MM.1S (cell line): ENCODE measurements around the gene ATP2A3.
"Not testable (repeated sequence)": the region's sequence is repeated elsewhere in the genome, so short reads cannot be mapped to it uniquely, and the experiment has no call there.

Experiments
- DNase-seq: peaks from one replicate; pipeline ENCODE4 v3.0.0-alpha.2; 2015
- H2AFZ ChIP-seq: fragments of 300-600 bp; sonication (generic); 2 replicates; pipeline ENCODE4 v1.6.0; 2016; ENCODE audit warnings: antibody characterized with exemption, low read length
- H3F3A ChIP-seq: fragments of 300-600 bp; sonication (generic); 2 replicates; pipeline ENCODE4 v1.6.1; 2016; ENCODE audit warnings: mild to moderate bottlenecking, antibody characterized with exemption, low read length, moderate library complexity, mixed read lengths; ENCODE audit not compliant: insufficient read depth
- H3K27ac ChIP-seq: fragments of 300-600 bp; sonication (generic); 2 replicates; pipeline ENCODE4 v1.5.1; 2016; ENCODE audit warnings: mild to moderate bottlenecking, low read length
- H3K27me3 ChIP-seq: fragments of 300-600 bp; sonication (generic); replicated peaks from 2 replicates; pipeline ENCODE4 v1.6.0; 2016; ENCODE audit warnings: low read length; ENCODE audit not compliant: insufficient read depth
- H3K36me3 ChIP-seq: fragments of 300-600 bp; sonication (generic); replicated peaks from 2 replicates; pipeline ENCODE4 v1.6.1; 2016; ENCODE audit warnings: mild to moderate bottlenecking, low read length, mixed read lengths; ENCODE audit not compliant: insufficient read depth
- H3K4me1 ChIP-seq: fragments of 300-600 bp; sonication (generic); 2 replicates; pipeline ENCODE4 v1.6.1; 2016; ENCODE audit warnings: low read length, mixed read lengths
- H3K4me2 ChIP-seq: fragments of 300-600 bp; sonication (generic); 2 replicates; pipeline ENCODE4 v1.6.0; 2016; ENCODE audit warnings: low read depth, low read length
- H3K4me3 ChIP-seq: fragments of 300-600 bp; sonication (generic); 2 replicates; pipeline ENCODE4 v1.5.1; 2016; ENCODE audit warnings: low read length, mixed read lengths
- H3K79me2 ChIP-seq: fragments of 300-600 bp; sonication (generic); 2 replicates; pipeline ENCODE4 v1.6.1; 2016; ENCODE audit warnings: mixed run types, low read length, mixed read lengths
- H3K9ac ChIP-seq: fragments of 300-600 bp; sonication (generic); 2 replicates; pipeline ENCODE4 v1.6.1; 2016; ENCODE audit warnings: low read length, mixed read lengths
- H3K9me2 ChIP-seq: fragments of 300-600 bp; sonication (generic); replicated peaks from 2 replicates; pipeline ENCODE4 v1.6.1; 2016; ENCODE audit warnings: mild to moderate bottlenecking, low read length, mixed read lengths; ENCODE audit not compliant: insufficient read depth
- H3K9me3 ChIP-seq: fragments of 300-600 bp; sonication (generic); replicated peaks from 2 replicates; pipeline ENCODE4 v1.6.1; 2016; ENCODE audit warnings: mild to moderate bottlenecking, low read length, mixed read lengths; ENCODE audit not compliant: insufficient read depth
- H4K20me1 ChIP-seq: fragments of 300-600 bp; sonication (generic); 2 replicates; pipeline ENCODE4 v1.6.1; 2016; ENCODE audit warnings: mild to moderate bottlenecking, low read length, moderate library complexity, mixed read lengths; ENCODE audit not compliant: insufficient read depth
- EZH2 ChIP-seq: fragments of 300-600 bp; sonication (generic); optimal IDR thresholded peaks from 2 replicates; pipeline ENCODE3; 2017; ENCODE audit warnings: low read depth, mild to moderate bottlenecking, antibody characterized with exemption, low read length, mixed read lengths
- EZH2phosphoT487 ChIP-seq: fragments of 300-600 bp; sonication (generic); IDR thresholded peaks from 2 replicates; pipeline ENCODE4 v1.6.1; 2018; ENCODE audit warnings: antibody characterized with exemption, low read length
- TF ChIP-seq, protein P1 (sequence below): fragments of 300-600 bp; sonication (generic); IDR thresholded peaks from 2 replicates; pipeline ENCODE4 v1.5.1; 2016; ENCODE audit warnings: antibody characterized with exemption, low read length, mixed read lengths

ATP2A3 gene

DNA sequence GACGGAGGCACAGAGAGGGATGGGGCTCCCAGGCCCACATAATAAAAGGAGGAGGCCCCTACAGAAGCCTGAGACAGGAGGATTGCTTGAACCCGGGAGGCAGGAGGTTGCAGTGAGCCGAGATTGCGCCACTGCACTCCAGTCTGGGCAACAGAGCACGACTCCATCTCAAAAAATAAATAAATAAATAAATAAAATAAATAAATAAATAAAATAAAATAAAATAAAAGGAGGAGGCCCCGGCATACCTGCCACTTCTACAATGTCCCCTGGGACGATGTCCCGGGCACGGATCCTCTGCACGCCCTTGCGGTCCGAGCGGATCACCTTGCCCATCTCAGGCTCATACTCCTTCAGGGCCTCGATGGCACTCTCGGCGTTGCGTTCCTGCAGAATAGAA, 13.2 kb downstream of the ATP2A3 start:
- Histone ChIP-seq H3K4me2 (no peak overlapping the region), H3K27me3 (no peaks in the 10 kb centered on the region), H2AFZ (no peak overlapping the region), H3K36me3 (peaks cover 13% of the 10 kb centered on the region), H4K20me1 (0 out of 2 replicates have a peak, but pooled peaks cover 2% of the 10 kb centered on the region), H3K9me2 (no peaks in the 10 kb centered on the region), H3K9me3 (no peaks in the 10 kb centered on the region), H3F3A (peaks cover 6% of the 10 kb centered on the region; the same call in 1 of the 2 replicates), H3K9ac (no peak overlapping the region), H3K27ac (no peak overlapping the region), H3K4me3 (no peak overlapping the region), H3K4me1 (no peaks in the 10 kb centered on the region), H3K79me2 (peaks cover 47% of the 10 kb centered on the region)
- DNase-seq: no peak
- no peak for TF ChIP-seq EZH2
- TF ChIP-seq EZH2phosphoT487: no peak
- TF ChIP-seq, protein P1, sequence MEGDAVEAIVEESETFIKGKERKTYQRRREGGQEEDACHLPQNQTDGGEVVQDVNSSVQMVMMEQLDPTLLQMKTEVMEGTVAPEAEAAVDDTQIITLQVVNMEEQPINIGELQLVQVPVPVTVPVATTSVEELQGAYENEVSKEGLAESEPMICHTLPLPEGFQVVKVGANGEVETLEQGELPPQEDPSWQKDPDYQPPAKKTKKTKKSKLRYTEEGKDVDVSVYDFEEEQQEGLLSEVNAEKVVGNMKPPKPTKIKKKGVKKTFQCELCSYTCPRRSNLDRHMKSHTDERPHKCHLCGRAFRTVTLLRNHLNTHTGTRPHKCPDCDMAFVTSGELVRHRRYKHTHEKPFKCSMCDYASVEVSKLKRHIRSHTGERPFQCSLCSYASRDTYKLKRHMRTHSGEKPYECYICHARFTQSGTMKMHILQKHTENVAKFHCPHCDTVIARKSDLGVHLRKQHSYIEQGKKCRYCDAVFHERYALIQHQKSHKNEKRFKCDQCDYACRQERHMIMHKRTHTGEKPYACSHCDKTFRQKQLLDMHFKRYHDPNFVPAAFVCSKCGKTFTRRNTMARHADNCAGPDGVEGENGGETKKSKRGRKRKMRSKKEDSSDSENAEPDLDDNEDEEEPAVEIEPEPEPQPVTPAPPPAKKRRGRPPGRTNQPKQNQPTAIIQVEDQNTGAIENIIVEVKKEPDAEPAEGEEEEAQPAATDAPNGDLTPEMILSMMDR: no peak

DNA sequence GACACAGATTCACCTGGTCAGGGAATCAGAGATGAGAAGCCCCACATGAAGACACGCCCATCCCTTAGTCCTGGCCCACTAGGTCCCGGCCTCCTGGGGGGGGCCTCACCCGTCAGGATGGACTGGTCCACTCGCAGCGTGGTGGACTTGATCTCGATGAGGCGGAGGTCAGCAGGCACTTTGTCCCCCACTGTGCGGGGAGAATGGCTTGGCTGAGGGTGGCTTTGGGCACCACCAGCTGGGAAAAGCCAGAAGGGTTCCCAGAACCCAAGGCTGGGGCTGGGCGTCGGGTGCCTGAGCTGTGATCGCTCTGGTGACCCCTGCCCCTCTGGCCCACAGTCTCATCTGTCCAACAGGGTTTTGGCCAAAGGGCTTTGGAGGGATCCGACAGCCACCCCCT, 13.7 kb downstream of the ATP2A3 start:
- H3K9me3 ChIP-seq: no peaks in the 10 kb centered on the region
- peaks cover 8% of the 10 kb centered on the region for H3F3A ChIP-seq
- peaks cover 44% of the 10 kb centered on the region for H3K79me2 ChIP-seq
- no peaks in the 10 kb centered on the region for H3K4me1 ChIP-seq
- no peak overlapping the region for H3K4me2 ChIP-seq
- H3K27me3 ChIP-seq: no peaks in the 10 kb centered on the region
- no peak overlapping the region for H3K9ac ChIP-seq
- 0 out of 2 replicates have a peak, but pooled peaks cover 2% of the 10 kb centered on the region for H4K20me1 ChIP-seq
- H3K27ac ChIP-seq: no peak overlapping the region
- no peak overlapping the region for H3K4me3 ChIP-seq
- TF ChIP-seq EZH2phosphoT487 (no peak), EZH2 (no peak)
- TF ChIP-seq, protein P1: no peak
- H3K9me2 ChIP-seq: no peaks in the 10 kb centered on the region
- no peak overlapping the region for H2AFZ ChIP-seq
- DNase-seq: no peak
- peaks cover 13% of the 10 kb centered on the region for H3K36me3 ChIP-seq

DNA sequence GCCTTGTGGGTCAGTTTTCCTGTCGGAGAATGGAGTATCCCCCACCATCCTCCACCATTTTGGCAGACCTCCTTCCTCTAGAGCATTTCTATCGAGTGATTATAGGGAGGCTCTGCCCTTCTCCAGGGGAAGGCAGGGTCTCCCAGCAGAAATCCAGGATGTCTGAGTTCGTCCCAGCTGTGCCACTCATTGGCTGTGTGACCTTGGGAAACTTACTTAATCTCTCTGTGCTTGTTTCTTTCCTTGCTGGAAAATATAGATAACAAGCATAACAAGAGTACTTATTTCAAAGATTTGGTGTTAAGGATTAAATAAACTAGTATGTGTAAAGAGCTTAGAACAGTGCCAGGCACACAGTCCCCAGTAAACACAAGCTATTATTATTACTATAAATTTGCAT, 14.8 kb downstream of the ATP2A3 start:
- Histone ChIP-seq H3K27ac (no peak overlapping the region), H3K9me3 (no peaks in the 10 kb centered on the region), H2AFZ (no peak overlapping the region), H3K27me3 (no peaks in the 10 kb centered on the region), H3F3A (peaks cover 9% of the 10 kb centered on the region), H3K4me1 (no peaks in the 10 kb centered on the region), H4K20me1 (0 out of 2 replicates have a peak, but pooled peaks cover 2% of the 10 kb centered on the region), H3K4me2 (no peak overlapping the region), H3K9ac (no peak overlapping the region), H3K4me3 (no peak overlapping the region), H3K79me2 (peaks cover 36% of the 10 kb centered on the region), H3K36me3 (peaks cover 13% of the 10 kb centered on the region), H3K9me2 (no peaks in the 10 kb centered on the region)
- no peak for TF ChIP-seq EZH2
- TF ChIP-seq EZH2phosphoT487: no peak
- TF ChIP-seq, protein P1: no peak
- DNase-seq: no peak

DNA sequence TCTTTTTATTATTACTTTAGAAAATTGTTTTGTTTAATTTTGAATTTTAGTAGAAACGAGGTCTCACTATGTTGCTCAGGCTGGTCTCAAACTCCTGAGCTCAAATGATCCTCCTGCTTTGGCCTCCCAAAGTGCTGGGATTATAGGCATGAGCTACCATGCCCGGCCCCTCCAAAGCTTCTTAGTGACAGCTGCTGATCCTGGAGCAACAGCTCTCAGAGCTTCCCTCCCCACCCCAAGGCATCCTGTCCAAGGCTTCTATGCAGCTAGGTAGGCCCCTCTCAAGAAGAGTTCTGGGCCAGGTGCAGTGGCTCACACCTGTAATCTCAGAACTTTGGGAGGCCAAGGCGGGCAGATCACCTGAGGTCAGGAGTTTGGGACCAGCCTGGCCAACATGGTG, 15.7 kb downstream of the ATP2A3 start:
- H3K4me2 ChIP-seq, H3K9me3 ChIP-seq, H3K27me3 ChIP-seq, H2AFZ ChIP-seq, H3K9me2 ChIP-seq, H3K4me3 ChIP-seq, H3K27ac ChIP-seq, H3K9ac ChIP-seq, H3F3A ChIP-seq, H4K20me1 ChIP-seq, DNase-seq, H3K4me1 ChIP-seq: not testable (repeated sequence)
- peaks cover 35% of the 10 kb centered on the region for H3K79me2 ChIP-seq
- H3K36me3 ChIP-seq: peaks cover 13% of the 10 kb centered on the region
